Activated CD8-positive, alpha-beta memory T cell treated with anti-CD3 and anti-CD28 coated beads, Interleukin-2, amount 10 ng/mL, durations not matched to agents 7 days and 5 days (primary cell): ENCODE results near the gene MRFAP1L1. TPM values are rescaled to one million over a fixed set of nuclear protein-coding genes. Genes with fewer than 3 reads are reported as not detected.
"Not testable (repeated sequence)": the region's sequence is repeated elsewhere in the genome, so short reads cannot be mapped to it uniquely, and the experiment has no call there.

Experiments
- ATAC-seq: fragments of 150-1000 bp; cut with Tn5 transposase; one replicate; pipeline ENCODE4 v1.10.0; 2021; ENCODE audit warnings: moderate library complexity
- CTCF ChIA-PET: fragments of 350-600 bp; sonication (Branson Sonifier 250); formaldehyde crosslinking; loops from one replicate; lab custom pipeline; 2021; ENCODE audit warnings: antibody characterized with exemption; lab: Charles Lee
- DNase-seq: peaks from one replicate; pipeline ENCODE4 v3.0.0-alpha.2; 2020
- H3K27ac Mint-ChIP-seq: one replicate; pipeline ENCODE4 v1.8.0; 2021; ENCODE audit warnings: mild to moderate bottlenecking, mixed read lengths
- H3K27me3 Mint-ChIP-seq: one replicate; pipeline ENCODE4 v1.8.0; 2021; ENCODE audit warnings: mixed read lengths
- H3K36me3 Mint-ChIP-seq: one replicate; pipeline ENCODE4 v1.8.0; 2021; ENCODE audit warnings: mild to moderate bottlenecking, mixed read lengths
- H3K4me1 Mint-ChIP-seq: one replicate; pipeline ENCODE4 v1.8.0; 2021; ENCODE audit warnings: mixed read lengths
- H3K4me3 Mint-ChIP-seq: one replicate; pipeline ENCODE4 v1.8.0; 2021; ENCODE audit warnings: mild to moderate bottlenecking, moderate library complexity, mixed read lengths
- H3K9me3 Mint-ChIP-seq: one replicate; pipeline ENCODE4 v1.8.0; 2022; ENCODE audit warnings: low read depth, mixed read lengths
- total RNA-seq, 2 experiments: library from RNA; stranded (reverse); gene quantifications; one replicate each; pipeline ENCODE4 v1.2.3, GENCODE V29; 2021

Gene MRFAP1L1
- total RNA-seq, 2 experiments from 2014 or later = 60.7 to 61.9 TPM

GRCh38 chr4:6730603-6731317, 21.1 kb upstream of the MRFAP1L1 start:
- Mint-ChIP-seq H3K4me1 (no peaks in the 10 kb centered on the region), H3K4me3 (no peak overlapping the region), H3K27ac (no peak overlapping the region), H3K36me3 (no peaks in the 10 kb centered on the region), H3K27me3 (no peaks in the 10 kb centered on the region), H3K9me3 (no peaks in the 10 kb centered on the region)
- CTCF ChIA-PET = interaction anchor here (0.9 to 1.0 kb wide), 2 partner anchors 10 to 143 kb away, joined by 3 to 5 read pairs; no protein-coding TSS in a partner anchor
- DNase-seq = no peak
- no peak for ATAC-seq

- H3K36me3 Mint-ChIP-seq = no peaks in the 10 kb centered on the region
- no peak overlapping the region for H3K27ac Mint-ChIP-seq
- DNase-seq = no peak
- CTCF ChIA-PET = interaction anchor here (1.6 kb wide), 1 partner anchor 9 kb away, joined by 5 read pairs; no protein-coding TSS in a partner anchor
- H3K9me3 Mint-ChIP-seq = no peaks in the 10 kb centered on the region
- ATAC-seq = no peak
- H3K27me3 Mint-ChIP-seq = no peaks in the 10 kb centered on the region
- no peaks in the 10 kb centered on the region for H3K4me1 Mint-ChIP-seq
- H3K4me3 Mint-ChIP-seq = no peak overlapping the region
Observed at GRCh38 chr4:6728320-6729029, 18.8 kb upstream of the MRFAP1L1 start.

- no peaks in the 10 kb centered on the region for H3K36me3 Mint-ChIP-seq
- no peak overlapping the region for H3K27ac Mint-ChIP-seq
- no peak overlapping the region for H3K4me3 Mint-ChIP-seq
- DNase-seq = no peak
- no peaks in the 10 kb centered on the region for H3K27me3 Mint-ChIP-seq
- no peaks in the 10 kb centered on the region for H3K4me1 Mint-ChIP-seq
- H3K9me3 Mint-ChIP-seq = no peaks in the 10 kb centered on the region
- CTCF ChIA-PET = no interaction called here
- no peak for ATAC-seq
Observed at GRCh38 chr4:6727943-6728250, 18.2 kb upstream of the MRFAP1L1 start.

DNA sequence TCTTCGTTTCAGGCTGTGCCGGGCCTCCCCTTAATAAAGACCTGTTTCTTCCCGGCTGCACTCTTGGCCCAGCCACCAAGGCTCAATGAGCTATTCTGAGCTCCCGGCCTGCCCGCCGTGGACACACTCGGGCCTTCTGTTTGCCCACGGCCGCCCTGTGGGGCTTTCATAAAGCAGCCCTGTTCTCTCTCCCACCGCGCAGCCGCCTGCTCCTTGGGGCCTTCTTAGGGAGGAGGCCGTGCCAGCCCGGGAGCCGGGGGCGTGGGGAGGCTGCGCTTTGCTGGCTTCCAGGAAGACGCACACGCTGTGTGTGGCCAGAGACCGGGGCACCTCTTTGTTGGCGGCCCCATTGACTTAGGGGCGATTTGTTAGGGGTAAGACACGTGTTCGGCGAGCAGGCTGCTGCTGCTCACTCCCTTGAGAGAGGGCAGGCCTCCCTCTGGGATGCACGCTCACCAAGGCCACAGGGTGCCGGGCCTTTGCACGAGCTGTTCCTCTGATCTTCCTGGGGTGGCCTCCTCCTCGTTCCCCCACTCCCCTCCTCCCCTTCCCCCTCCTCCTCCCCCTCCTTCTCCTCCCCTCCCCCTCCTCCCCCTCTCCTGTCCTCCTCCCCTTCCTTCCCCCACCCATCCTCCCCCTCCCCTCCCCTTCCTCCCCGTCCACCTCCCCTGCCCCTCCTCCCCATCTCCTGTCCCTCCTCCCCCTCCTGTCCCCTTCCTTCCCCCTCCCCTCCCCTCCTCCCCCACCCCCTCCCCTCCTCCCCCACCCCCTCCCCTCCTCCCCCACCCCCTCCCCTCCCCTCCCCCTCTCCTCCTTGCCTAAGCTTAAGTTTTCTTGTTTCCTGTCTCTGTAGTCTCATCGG, 17.6 kb upstream of the MRFAP1L1 start:
- no peaks in the 10 kb centered on the region for H3K9me3 Mint-ChIP-seq
- no peaks in the 10 kb centered on the region for H3K36me3 Mint-ChIP-seq
- DNase-seq (no peak), ATAC-seq (no peak)
- no peak overlapping the region for H3K4me3 Mint-ChIP-seq
- no peak overlapping the region for H3K27ac Mint-ChIP-seq
- H3K4me1 Mint-ChIP-seq = no peaks in the 10 kb centered on the region
- CTCF ChIA-PET = interaction anchor here (1.0 kb wide), 1 partner anchor 315 kb away, joined by 3 read pairs; a partner anchor contains a TSS
- no peaks in the 10 kb centered on the region for H3K27me3 Mint-ChIP-seq

DNA sequence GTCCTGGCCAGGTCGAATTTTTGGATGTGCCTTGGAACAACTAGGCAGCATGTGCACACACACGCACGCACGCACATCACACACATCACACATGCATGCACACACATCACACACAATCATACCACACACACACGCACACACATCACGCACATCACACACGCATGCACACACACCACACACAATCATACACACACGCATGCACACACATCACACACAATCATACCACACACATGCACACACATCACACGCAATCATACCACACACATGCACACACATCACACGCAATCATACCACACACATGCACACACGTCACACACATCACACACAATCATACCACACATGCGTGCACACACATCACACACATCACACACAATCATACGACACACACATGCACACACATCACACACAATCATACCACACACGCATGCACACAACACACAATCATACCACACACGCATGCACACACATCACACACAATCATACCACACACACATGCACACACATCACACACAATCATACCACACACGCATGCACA, 15.8 kb upstream of the MRFAP1L1 start:
- H3K4me1 Mint-ChIP-seq, CTCF ChIA-PET, H3K27me3 Mint-ChIP-seq, DNase-seq, H3K9me3 Mint-ChIP-seq, H3K4me3 Mint-ChIP-seq, ATAC-seq, H3K27ac Mint-ChIP-seq, H3K36me3 Mint-ChIP-seq: not testable (repeated sequence)

GRCh38 chr4:6724421-6725111, 14.9 kb upstream of the MRFAP1L1 start:
- H3K4me3 Mint-ChIP-seq = no peak overlapping the region
- peaks cover 7% of the 10 kb centered on the region for H3K4me1 Mint-ChIP-seq
- no peaks in the 10 kb centered on the region for H3K9me3 Mint-ChIP-seq
- H3K27me3 Mint-ChIP-seq = no peaks in the 10 kb centered on the region
- ATAC-seq (no peak), DNase-seq (no peak)
- CTCF ChIA-PET = no interaction called here
- no peaks in the 10 kb centered on the region for H3K36me3 Mint-ChIP-seq
- no peak overlapping the region for H3K27ac Mint-ChIP-seq

- peaks cover 1% of the 10 kb centered on the region for H3K36me3 Mint-ChIP-seq
Observed at GRCh38 chr4:6723851-6724250, 14.2 kb upstream of the MRFAP1L1 start.

GRCh38 chr4:6722891-6723290, 13.2 kb upstream of the MRFAP1L1 start:
- CTCF ChIA-PET = interaction anchor here (1.5 to 7.8 kb wide), 2 partner anchors 151 to 346 kb away, joined by 3 to 84 read pairs; partner anchors contain the start of gene GRPEL1
- Mint-ChIP-seq H3K27ac (no peak overlapping the region), H3K27me3 (no peaks in the 10 kb centered on the region), H3K4me3 (no peak overlapping the region), H3K4me1 (peaks cover 19% of the 10 kb centered on the region), H3K9me3 (no peaks in the 10 kb centered on the region), H3K36me3 (peaks cover 8% of the 10 kb centered on the region)
- ATAC-seq = no peak
- DNase-seq = no peak

More at GRCh38 chr4:6723851-6724250, 14.2 kb upstream of the MRFAP1L1 start:
- no peak for ATAC-seq
- Mint-ChIP-seq H3K27me3 (no peaks in the 10 kb centered on the region), H3K4me1 (peaks cover 12% of the 10 kb centered on the region), H3K27ac (no peak overlapping the region), H3K4me3 (no peak overlapping the region), H3K9me3 (no peaks in the 10 kb centered on the region)
- CTCF ChIA-PET = interaction anchor here (1.5 kb wide), 1 partner anchor 150 kb away, joined by 3 read pairs; no protein-coding TSS in a partner anchor
- no peak for DNase-seq

DNA sequence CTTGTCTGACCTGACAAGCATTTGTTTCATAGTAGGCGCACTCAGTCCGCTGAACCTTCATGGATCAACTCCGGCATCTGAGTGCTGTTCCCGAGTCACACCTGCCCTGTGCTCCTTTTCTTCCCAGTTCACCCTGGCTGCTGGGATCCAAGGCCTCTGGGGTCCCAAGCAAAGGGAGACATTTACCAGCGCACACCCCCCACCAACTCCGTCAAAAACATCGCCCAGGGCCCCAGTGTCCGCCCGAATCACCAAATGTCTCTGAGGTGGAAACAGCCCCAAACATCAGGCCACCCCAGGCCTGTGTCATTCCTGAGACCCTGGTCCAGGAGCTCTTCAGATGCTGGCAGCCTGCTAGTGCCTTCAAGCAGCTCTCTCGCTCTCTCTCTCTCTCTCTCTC, 11.5 kb upstream of the MRFAP1L1 start:
- ATAC-seq (no peak), DNase-seq (no peak)
- peaks cover 10% of the 10 kb centered on the region for H3K36me3 Mint-ChIP-seq
- no peak overlapping the region for H3K4me3 Mint-ChIP-seq
- peaks cover 21% of the 10 kb centered on the region for H3K4me1 Mint-ChIP-seq
- H3K27me3 Mint-ChIP-seq = no peaks in the 10 kb centered on the region
- H3K27ac Mint-ChIP-seq = no peak overlapping the region
- CTCF ChIA-PET = interaction anchor here (0.9 to 7.8 kb wide), 16 partner anchors 17 to 361 kb away, joined by 3 to 174 read pairs (median 5); partner anchors contain the start of genes GRPEL1 and TADA2B
- no peaks in the 10 kb centered on the region for H3K9me3 Mint-ChIP-seq

GRCh38 chr4:6720202-6720699, 10.6 kb upstream of the MRFAP1L1 start:
- CTCF ChIA-PET = interaction anchor here (0.5 to 7.8 kb wide), 42 partner anchors 9 to 381 kb away, joined by 3 to 174 read pairs (median 4); partner anchors contain the start of genes GRPEL1, MRFAP1L1, TADA2B and TBC1D14
- ATAC-seq (peak; percentile 48), DNase-seq (peak; percentile 86)
- no peaks in the 10 kb centered on the region for H3K27me3 Mint-ChIP-seq
- no peak overlapping the region for H3K27ac Mint-ChIP-seq
- peak overlapping the region; percentile 20 for H3K4me3 Mint-ChIP-seq
- H3K36me3 Mint-ChIP-seq = peaks cover 10% of the 10 kb centered on the region
- peaks cover 28% of the 10 kb centered on the region for H3K4me1 Mint-ChIP-seq
- no peaks in the 10 kb centered on the region for H3K9me3 Mint-ChIP-seq

DNA sequence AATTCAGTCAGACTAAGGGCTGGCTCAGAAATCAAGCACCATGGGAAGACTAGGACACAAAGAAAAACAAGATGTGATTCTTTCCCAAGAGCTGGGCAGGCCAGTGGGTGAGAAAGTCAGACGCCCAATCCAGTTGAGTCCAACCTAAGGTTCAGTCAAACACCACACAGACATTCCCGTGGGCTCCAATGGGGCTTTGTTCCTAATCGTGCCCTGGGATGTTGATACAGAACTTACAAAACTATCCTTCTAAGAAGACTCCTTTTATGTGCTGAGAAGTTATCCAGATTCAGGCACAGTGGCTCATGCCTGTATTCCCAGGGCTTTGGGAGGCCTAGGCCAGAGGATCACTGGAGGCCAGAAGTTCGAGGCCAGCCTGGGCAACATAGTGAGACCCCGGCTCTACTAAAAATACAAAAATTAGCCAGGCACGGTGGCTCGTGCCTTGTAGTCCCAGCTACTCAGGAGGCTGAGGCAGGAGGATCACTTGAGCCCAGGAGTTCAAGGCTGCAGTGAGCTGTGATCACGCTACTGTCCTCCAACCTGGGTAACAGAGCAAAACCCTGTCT, 10.0 kb upstream of the MRFAP1L1 start:
- peaks cover 10% of the 10 kb centered on the region for H3K36me3 Mint-ChIP-seq
- no peak for ATAC-seq
- no peaks in the 10 kb centered on the region for H3K27me3 Mint-ChIP-seq
- H3K4me3 Mint-ChIP-seq = no peak overlapping the region
- peaks cover 31% of the 10 kb centered on the region for H3K4me1 Mint-ChIP-seq
- CTCF ChIA-PET = interaction anchor here (0.5 to 7.8 kb wide), 31 partner anchors 10 to 354 kb away, joined by 3 to 174 read pairs (median 4); partner anchors contain the start of genes GRPEL1, MRFAP1L1 and TBC1D14
- no peak overlapping the region for H3K27ac Mint-ChIP-seq
- no peaks in the 10 kb centered on the region for H3K9me3 Mint-ChIP-seq
- no peak for DNase-seq
